ENCODE measurements around the gene GKAP1.
"Not testable (repeated sequence)": the region's sequence is repeated elsewhere in the genome, so short reads cannot be mapped to it uniquely, and the experiment has no call there.

GKAP1 gene

GRCh38 chr9:83775932-83776331 lies 41.6 kb downstream of the GKAP1 start:
- Mint-ChIP-seq H3K27me3 (ENCODE audit: low read depth) (no peaks in the 10 kb centered on the region), H3K27ac (no peak overlapping the region), H3K36me3 (ENCODE audit: low read depth) (no peaks in the 10 kb centered on the region), H3K4me3 (no peak overlapping the region), H3K9me3 (no peaks in the 10 kb centered on the region), H3K4me1 (ENCODE audit: low read depth) (no peaks in the 10 kb centered on the region)

GRCh38 chr9:83772860-83773259 lies 44.7 kb downstream of the GKAP1 start:
- H3K4me1 Mint-ChIP-seq (ENCODE audit: low read depth), result no peaks in the 10 kb centered on the region

GRCh38 chr9:83765376-83765775 lies 52.2 kb downstream of the GKAP1 start:
- Mint-ChIP-seq H3K4me3 (no peak overlapping the region), H3K36me3 (ENCODE audit: low read depth) (no peaks in the 10 kb centered on the region)

More at GRCh38 chr9:83772860-83773259, 44.7 kb downstream of the GKAP1 start:
- H3K27me3 Mint-ChIP-seq (ENCODE audit: low read depth), result no peaks in the 10 kb centered on the region
- no peaks in the 10 kb centered on the region for H3K36me3 Mint-ChIP-seq (ENCODE audit: low read depth)
- no peaks in the 10 kb centered on the region for H3K9me3 Mint-ChIP-seq
- H3K27ac Mint-ChIP-seq, result no peak overlapping the region
- H3K4me3 Mint-ChIP-seq, result no peak overlapping the region

GRCh38 chr9:83754383-83754977 lies 63.1 kb downstream of the GKAP1 start:
- no peak overlapping the region for H3K27ac Mint-ChIP-seq
- no peak overlapping the region for H3K4me3 Mint-ChIP-seq
- peaks cover 1% of the 10 kb centered on the region for H3K36me3 Mint-ChIP-seq (ENCODE audit: low read depth)
- H3K9me3 Mint-ChIP-seq, result no peaks in the 10 kb centered on the region
- no peaks in the 10 kb centered on the region for H3K27me3 Mint-ChIP-seq (ENCODE audit: low read depth)
- no peaks in the 10 kb centered on the region for H3K4me1 Mint-ChIP-seq (ENCODE audit: low read depth)

More at GRCh38 chr9:83765376-83765775, 52.2 kb downstream of the GKAP1 start:
- H3K4me1 Mint-ChIP-seq (ENCODE audit: low read depth), result no peaks in the 10 kb centered on the region
- H3K9me3 Mint-ChIP-seq, result peaks cover 5% of the 10 kb centered on the region
- H3K27me3 Mint-ChIP-seq (ENCODE audit: low read depth), result peaks cover 10% of the 10 kb centered on the region
- H3K27ac Mint-ChIP-seq, result no peak overlapping the region

- no peaks in the 10 kb centered on the region for H3K27me3 Mint-ChIP-seq (ENCODE audit: low read depth)
- no peak overlapping the region for H3K4me3 Mint-ChIP-seq
- no peaks in the 10 kb centered on the region for H3K9me3 Mint-ChIP-seq
- no peak overlapping the region for H3K27ac Mint-ChIP-seq
- no peaks in the 10 kb centered on the region for H3K4me1 Mint-ChIP-seq (ENCODE audit: low read depth)
- peaks cover 1% of the 10 kb centered on the region for H3K36me3 Mint-ChIP-seq (ENCODE audit: low read depth)
These were observed 67.9 kb downstream of the GKAP1 start for GRCh38 chr9:83749706-83750105.

- Mint-ChIP-seq H3K4me3 (no peak overlapping the region), H3K9me3 (no peaks in the 10 kb centered on the region), H3K27ac (no peak overlapping the region), H3K27me3 (ENCODE audit: low read depth) (no peaks in the 10 kb centered on the region), H3K36me3 (ENCODE audit: low read depth) (no peaks in the 10 kb centered on the region), H3K4me1 (ENCODE audit: low read depth) (no peaks in the 10 kb centered on the region)
These were observed 73.4 kb downstream of the GKAP1 start for GRCh38 chr9:83744206-83744605.

- H3K27me3 Mint-ChIP-seq (ENCODE audit: low read depth), result peaks cover 12% of the 10 kb centered on the region
- H3K36me3 Mint-ChIP-seq (ENCODE audit: low read depth), result no peaks in the 10 kb centered on the region
- no peak overlapping the region for H3K4me3 Mint-ChIP-seq
- no peaks in the 10 kb centered on the region for H3K4me1 Mint-ChIP-seq (ENCODE audit: low read depth)
- no peak overlapping the region for H3K27ac Mint-ChIP-seq
- no peaks in the 10 kb centered on the region for H3K9me3 Mint-ChIP-seq
These were observed 83.8 kb downstream of the GKAP1 start for GRCh38 chr9:83733739-83734138.

- H3K4me1 Mint-ChIP-seq (ENCODE audit: low read depth); H3K36me3 Mint-ChIP-seq (ENCODE audit: low read depth); H3K27ac Mint-ChIP-seq; H3K27me3 Mint-ChIP-seq (ENCODE audit: low read depth); H3K9me3 Mint-ChIP-seq; H3K4me3 Mint-ChIP-seq: not testable (repeated sequence)
These were observed 88.8 kb downstream of the GKAP1 start for GRCh38 chr9:83728591-83729368.

- no peaks in the 10 kb centered on the region for H3K9me3 Mint-ChIP-seq
- H3K4me3 Mint-ChIP-seq, result no peak overlapping the region
- H3K4me1 Mint-ChIP-seq (ENCODE audit: low read depth), result no peaks in the 10 kb centered on the region
- no peak overlapping the region for H3K27ac Mint-ChIP-seq
- H3K27me3 Mint-ChIP-seq (ENCODE audit: low read depth), result peaks cover 3% of the 10 kb centered on the region
- no peaks in the 10 kb centered on the region for H3K36me3 Mint-ChIP-seq (ENCODE audit: low read depth)
These were observed 93.1 kb downstream of the GKAP1 start for GRCh38 chr9:83724436-83724835.

GRCh38 chr9:83722726-83723495 lies 94.7 kb downstream of the GKAP1 start:
- H3K4me3 Mint-ChIP-seq, result no peak overlapping the region
- H3K27ac Mint-ChIP-seq, result no peak overlapping the region
- no peaks in the 10 kb centered on the region for H3K36me3 Mint-ChIP-seq (ENCODE audit: low read depth)
- H3K9me3 Mint-ChIP-seq, result no peaks in the 10 kb centered on the region
- peaks cover 3% of the 10 kb centered on the region for H3K27me3 Mint-ChIP-seq (ENCODE audit: low read depth)
- H3K4me1 Mint-ChIP-seq (ENCODE audit: low read depth), result no peaks in the 10 kb centered on the region

GRCh38 chr9:83721509-83721908 lies 96.1 kb downstream of the GKAP1 start:
- Mint-ChIP-seq H3K9me3 (no peaks in the 10 kb centered on the region), H3K27ac (no peak overlapping the region), H3K36me3 (ENCODE audit: low read depth) (no peaks in the 10 kb centered on the region), H3K4me1 (ENCODE audit: low read depth) (no peaks in the 10 kb centered on the region), H3K27me3 (ENCODE audit: low read depth) (peaks cover 3% of the 10 kb centered on the region), H3K4me3 (no peak overlapping the region)

GRCh38 chr9:83715794-83716193 lies 101.8 kb downstream of the GKAP1 start:
- Mint-ChIP-seq H3K27me3 (ENCODE audit: low read depth) (peaks cover 10% of the 10 kb centered on the region), H3K27ac (no peak overlapping the region), H3K36me3 (ENCODE audit: low read depth) (no peaks in the 10 kb centered on the region), H3K4me3 (no peak overlapping the region), H3K9me3 (no peaks in the 10 kb centered on the region), H3K4me1 (ENCODE audit: low read depth) (no peaks in the 10 kb centered on the region)

- Mint-ChIP-seq H3K9me3 (no peaks in the 10 kb centered on the region), H3K4me1 (ENCODE audit: low read depth) (no peaks in the 10 kb centered on the region), H3K27ac (no peak overlapping the region), H3K36me3 (ENCODE audit: low read depth) (no peaks in the 10 kb centered on the region), H3K27me3 (ENCODE audit: low read depth) (peaks cover 10% of the 10 kb centered on the region), H3K4me3 (no peak overlapping the region)
These were observed 102.3 kb downstream of the GKAP1 start for GRCh38 chr9:83715221-83715620.

GRCh38 chr9:83714329-83714728 lies 103.2 kb downstream of the GKAP1 start:
- no peaks in the 10 kb centered on the region for H3K36me3 Mint-ChIP-seq (ENCODE audit: low read depth)
- peaks cover 3% of the 10 kb centered on the region for H3K4me1 Mint-ChIP-seq (ENCODE audit: low read depth)
- H3K9me3 Mint-ChIP-seq, result no peaks in the 10 kb centered on the region
- no peak overlapping the region for H3K27ac Mint-ChIP-seq
- H3K27me3 Mint-ChIP-seq (ENCODE audit: low read depth), result peaks cover 10% of the 10 kb centered on the region
- no peak overlapping the region for H3K4me3 Mint-ChIP-seq

Data from T-helper 1 cell treated with Interleukin-12 subunit alpha and Interleukin-12 subunit beta and Interleukin-4 antibody, amounts not matched to agents 30 μg/mL and 1 μg/mL, for 36 hours (primary cell).